Right cardiac atrium (tissue), 5 donors: ENCODE measurements around the gene RTP4. TPM values are rescaled to one million over a fixed set of nuclear protein-coding genes. Genes with fewer than 3 reads are reported as not detected.

ENCODE experiments used
- ATAC-seq, 2 donors: fragments of 200-7000 bp; cut with Tn5 transposase; one replicate each; pipeline versions ENCODE4 v1.8.0 to v1.9.1; 2020; ENCODE audit warnings: moderate library complexity in 2 of 2, mild to moderate bottlenecking in 1 of 2
- DNase-seq, 3 donors: peaks; one replicate each; pipeline ENCODE4 v3.0.0-alpha.2; 2020
- H3K27ac ChIP-seq: one replicate; pipeline ENCODE4 v1.5.1; 2013; ENCODE audit warnings: mild to moderate bottlenecking, low read length, control low read depth, moderate library complexity
- H3K27me3 ChIP-seq: one replicate; pipeline ENCODE4 v1.6.1; 2013; ENCODE audit not compliant: control insufficient read depth, insufficient read depth
- H3K4me1 ChIP-seq: one replicate; pipeline ENCODE4 v1.6.1; 2013; ENCODE audit warnings: low read length; ENCODE audit not compliant: control insufficient read depth, insufficient read depth
- H3K4me3 ChIP-seq: one replicate; pipeline ENCODE4 v1.5.1; 2013; ENCODE audit warnings: low read length, control low read depth
- H3K9me3 ChIP-seq: one replicate; pipeline ENCODE4 v1.6.1; 2013; ENCODE audit warnings: low read length; ENCODE audit not compliant: control insufficient read depth
- WGBS: extraction: QIAGEN DNeasy Blood & Tissue Kit; methylation state at CpG from one replicate; pipeline ENCODE4 v1.1.7; 2013; 5-methylcytosine and 5-hydroxymethylcytosine counted together
- intact Hi-C, 4 donors: fragments of 100-400 bp; cut with DNase I; formaldehyde crosslinking; loops; one replicate each; pipeline versions ENCODE4 v1.11.0 to v1.14.0; 2022 to 2023
- long read RNA-seq, 4 donors: library from polyadenylated mRNA; unstranded; transcript quantifications; one replicate each; pipeline ENCODE4 v2.0.0, GENCODE V29; 2020 to 2021
- polyA plus RNA-seq: library from polyadenylated mRNA; stranded (reverse); fragments of 200-250 nt; gene quantifications from one replicate; pipeline ENCODE4 v1.2.3, GENCODE V29; 2013
- total RNA-seq, 4 donors: library from RNA; stranded (reverse); fragmentation: NEBNext Ultra II Directional; extraction: Animal tissue kit (Norgen Biotek cat#: 25700); gene quantifications; one replicate each; pipeline ENCODE4 v1.2.1, GENCODE V29; 2021
- donor health status: healthy with polysubstance abuse.
- donor health status: DM: no; HTN: yes; CAD: no.
- donor health status: DM: no; HTN: no; CAD: no.
- donor health status: DM: no; HTN: yes; CAD: no; lungs with severe emphysema.
- donor health status: DM: yes; HTN: yes; CAD: no.

Gene RTP4
- total RNA-seq (1 to 10 TPM; 1.3 to 2.5 (median 1.9) TPM), polyA plus RNA-seq (1.9 TPM)
- long read RNA-seq, donor 1, result 0 reads
- long read RNA-seq, donor 2, result 0 reads
- long read RNA-seq, donor 3, partial matches to known transcripts, result 0 of 1 reads
- long read RNA-seq, donor 3, other reads (novel, unspliced or antisense), result 0 of 1 reads
- long read RNA-seq, donor 4, result 0 reads

- ATAC-seq, result peak; percentile 78 to 88
- Histone ChIP-seq H3K27me3 (no peaks in the 10 kb centered on the region), H3K27ac (peak within 1 kb of the TSS; percentile 97), H3K4me3 (peak within 1 kb of the TSS; percentile 75), H3K9me3 (no peaks in the 10 kb centered on the region), H3K4me1 (no peaks in the 10 kb centered on the region)
- 26% methylated on average over 10 of the region's 10 CpGs for WGBS
- DNase-seq, result no peak
- intact Hi-C loops, result no loop called here
These were observed at the start of gene RTP4 for GRCh38 chr3:187368251-187369088. Gene RTP4, plus strand, starts transcription at chr3:187368385. Its CDS starts 57 bp downstream, at chr3:187368442.

- DNase-seq (peak in 2 of 3 donors; percentile 31 to 57), ATAC-seq (peak; percentile 53 to 74)
These were observed 49.2 kb upstream of the RTP4 start for GRCh38 chr3:187318819-187319616.

GRCh38 chr3:187319699-187320302, 48.4 kb upstream of the RTP4 start:
- no peak overlapping the region for H3K27ac ChIP-seq
- DNase-seq (peak; percentile 75 to 87 (median 80)), ATAC-seq (peak; percentile 93 to 95)
- WGBS, result 26% methylated on average over 7 of the region's 7 CpGs
- H3K9me3 ChIP-seq, result no peaks in the 10 kb centered on the region
- H3K4me1 ChIP-seq, result no peaks in the 10 kb centered on the region
- no peaks in the 10 kb centered on the region for H3K27me3 ChIP-seq
- no peak overlapping the region for H3K4me3 ChIP-seq
- intact Hi-C loops, result loop anchor here (1.0 to 10.0 kb wide), 5 partner anchors 98 to 395 kb away; no protein-coding TSS in a partner anchor

More at GRCh38 chr3:187318819-187319616, 49.2 kb upstream of the RTP4 start:
- peak overlapping the region; percentile 37 for H3K4me3 ChIP-seq
- intact Hi-C loops, result loop anchor here (1.0 to 10.0 kb wide), 5 partner anchors 97 to 396 kb away; no protein-coding TSS in a partner anchor
- no peaks in the 10 kb centered on the region for H3K9me3 ChIP-seq
- H3K27me3 ChIP-seq, result no peaks in the 10 kb centered on the region
- WGBS, result 10% methylated on average over 13 of the region's 13 CpGs
- H3K27ac ChIP-seq, result no peak overlapping the region
- H3K4me1 ChIP-seq, result no peaks in the 10 kb centered on the region

- H3K9me3 ChIP-seq, result no peaks in the 10 kb centered on the region
- intact Hi-C loops, result no loop called here
- ATAC-seq (no peak), DNase-seq (no peak)
- no peak overlapping the region for H3K4me3 ChIP-seq
- H3K4me1 ChIP-seq, result no peaks in the 10 kb centered on the region
- 71% methylated on average over 1 of the region's 1 CpG for whole genome bisulfite sequencing
- H3K27ac ChIP-seq, result no peak overlapping the region
- H3K27me3 ChIP-seq, result no peaks in the 10 kb centered on the region
These were observed 46.4 kb upstream of the RTP4 start for GRCh38 chr3:187321766-187322165.

- H3K4me1 ChIP-seq, result no peaks in the 10 kb centered on the region
- intact Hi-C loops, result no loop called here
- H3K4me3 ChIP-seq, result no peak overlapping the region
- 83% methylated on average over 7 of the region's 7 CpGs for whole genome bisulfite sequencing
- DNase-seq, result no peak
- no peaks in the 10 kb centered on the region for H3K27me3 ChIP-seq
- ATAC-seq, result no peak
- H3K9me3 ChIP-seq, result no peaks in the 10 kb centered on the region
- H3K27ac ChIP-seq, result no peak overlapping the region
These were observed 45.9 kb upstream of the RTP4 start for GRCh38 chr3:187322291-187322690.

GRCh38 chr3:187323091-187323490, 45.1 kb upstream of the RTP4 start:
- 66% methylated on average over 3 of the region's 3 CpGs for WGBS
- Histone ChIP-seq H3K27ac (no peak overlapping the region), H3K27me3 (no peaks in the 10 kb centered on the region)

GRCh38 chr3:187325632-187326031, 42.6 kb upstream of the RTP4 start:
- no peak for ATAC-seq
- intact Hi-C loops, result no loop called here

More at GRCh38 chr3:187323091-187323490, 45.1 kb upstream of the RTP4 start:
- Histone ChIP-seq H3K9me3 (no peaks in the 10 kb centered on the region), H3K4me3 (no peak overlapping the region), H3K4me1 (no peaks in the 10 kb centered on the region)
- ATAC-seq (no peak), DNase-seq (no peak)
- intact Hi-C loops, result no loop called here

GRCh38 chr3:187327845-187328244, 40.3 kb upstream of the RTP4 start:
- no peaks in the 10 kb centered on the region for H3K27me3 ChIP-seq
- ATAC-seq (no peak), DNase-seq (no peak)
- no peaks in the 10 kb centered on the region for H3K4me1 ChIP-seq
- 75% methylated on average over 2 of the region's 2 CpGs for WGBS
- intact Hi-C loops, result no loop called here
- H3K27ac ChIP-seq, result no peak overlapping the region
- H3K4me3 ChIP-seq, result no peak overlapping the region
- no peaks in the 10 kb centered on the region for H3K9me3 ChIP-seq

More at GRCh38 chr3:187325632-187326031, 42.6 kb upstream of the RTP4 start:
- no peaks in the 10 kb centered on the region for H3K4me1 ChIP-seq
- DNase-seq, result no peak
- H3K4me3 ChIP-seq, result no peak overlapping the region
- no peak overlapping the region for H3K27ac ChIP-seq
- H3K9me3 ChIP-seq, result no peaks in the 10 kb centered on the region
- WGBS, result 72% methylated on average over 5 of the region's 5 CpGs
- no peaks in the 10 kb centered on the region for H3K27me3 ChIP-seq

GRCh38 chr3:187328691-187329090, 39.5 kb upstream of the RTP4 start:
- WGBS, result 91% methylated on average over 3 of the region's 3 CpGs
- H3K9me3 ChIP-seq, result no peaks in the 10 kb centered on the region
- intact Hi-C loops, result no loop called here
- no peaks in the 10 kb centered on the region for H3K27me3 ChIP-seq
- DNase-seq (no peak), ATAC-seq (no peak)
- no peaks in the 10 kb centered on the region for H3K4me1 ChIP-seq
- no peak overlapping the region for H3K27ac ChIP-seq
- no peak overlapping the region for H3K4me3 ChIP-seq

GRCh38 chr3:187334904-187335303, 33.3 kb upstream of the RTP4 start:
- Histone ChIP-seq H3K4me1 (no peaks in the 10 kb centered on the region), H3K4me3 (no peak overlapping the region), H3K27me3 (no peaks in the 10 kb centered on the region), H3K9me3 (no peaks in the 10 kb centered on the region), H3K27ac (no peak overlapping the region)
- ATAC-seq (no peak), DNase-seq (no peak)
- intact Hi-C loops, result no loop called here
- WGBS, result 90% methylated on average over 4 of the region's 4 CpGs
